OCI-LY1 (cell line): ENCODE data around the gene MEIOC.

Experiments
- EZH2 ChIP-seq: fragments of 200-600 bp; sonication (generic), shearing (Covaris generic); IDR thresholded peaks from 2 replicates; pipeline ENCODE4 v1.8.0; 2017; ENCODE audit warnings: borderline replicate concordance, mixed run types, mild to moderate bottlenecking, antibody characterized with exemption, low read length, moderate library complexity, mixed read lengths
- TF ChIP-seq, protein P1 (sequence below): fragments of 200-600 bp; sonication (generic), shearing (Covaris generic); IDR thresholded peaks from 2 replicates; pipeline ENCODE4 v1.5.1; 2017; ENCODE audit warnings: mild to moderate bottlenecking, antibody characterized with exemption, low read length, moderate library complexity, mixed read lengths

DNA sequence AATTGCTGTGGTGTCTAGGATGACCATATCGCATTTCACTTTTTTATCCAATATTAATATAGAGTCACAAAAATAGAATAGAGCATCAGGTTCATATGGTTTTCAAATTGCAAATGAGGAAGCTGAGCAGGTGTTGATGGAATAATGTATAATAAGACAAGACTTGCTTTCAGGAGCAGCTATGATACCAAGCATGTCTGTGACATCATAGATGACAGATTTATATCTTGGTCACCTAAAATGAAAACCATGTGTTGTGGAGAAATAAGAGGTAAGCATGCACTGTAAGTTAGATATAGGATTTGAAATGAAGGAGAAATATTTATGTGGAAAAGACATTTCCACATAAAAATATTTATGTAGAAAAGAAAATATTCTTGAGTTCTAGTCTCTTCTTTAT is 8.6 kb downstream of the MEIOC start:
- TF ChIP-seq, protein P1, sequence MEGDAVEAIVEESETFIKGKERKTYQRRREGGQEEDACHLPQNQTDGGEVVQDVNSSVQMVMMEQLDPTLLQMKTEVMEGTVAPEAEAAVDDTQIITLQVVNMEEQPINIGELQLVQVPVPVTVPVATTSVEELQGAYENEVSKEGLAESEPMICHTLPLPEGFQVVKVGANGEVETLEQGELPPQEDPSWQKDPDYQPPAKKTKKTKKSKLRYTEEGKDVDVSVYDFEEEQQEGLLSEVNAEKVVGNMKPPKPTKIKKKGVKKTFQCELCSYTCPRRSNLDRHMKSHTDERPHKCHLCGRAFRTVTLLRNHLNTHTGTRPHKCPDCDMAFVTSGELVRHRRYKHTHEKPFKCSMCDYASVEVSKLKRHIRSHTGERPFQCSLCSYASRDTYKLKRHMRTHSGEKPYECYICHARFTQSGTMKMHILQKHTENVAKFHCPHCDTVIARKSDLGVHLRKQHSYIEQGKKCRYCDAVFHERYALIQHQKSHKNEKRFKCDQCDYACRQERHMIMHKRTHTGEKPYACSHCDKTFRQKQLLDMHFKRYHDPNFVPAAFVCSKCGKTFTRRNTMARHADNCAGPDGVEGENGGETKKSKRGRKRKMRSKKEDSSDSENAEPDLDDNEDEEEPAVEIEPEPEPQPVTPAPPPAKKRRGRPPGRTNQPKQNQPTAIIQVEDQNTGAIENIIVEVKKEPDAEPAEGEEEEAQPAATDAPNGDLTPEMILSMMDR: no peak
- no peak for TF ChIP-seq EZH2
